Fibroblast of pulmonary artery (primary cell): ENCODE data around the gene GALK1.
"Not testable (repeated sequence)": the region's sequence is repeated elsewhere in the genome, so short reads cannot be mapped to it uniquely, and the experiment has no call there.

Experiments used
- DNase-seq: peaks from one replicate; pipeline ENCODE4 v3.0.0-alpha.2; 2010; ENCODE audit warnings: low read depth
- H3K4me3 ChIP-seq: replicated peaks from 2 replicates; pipeline ENCODE4 v1.5.1; 2011; ENCODE audit warnings: low read depth, mild to moderate bottlenecking, control low read depth, low read length, moderate library complexity
- TF ChIP-seq, protein P1 (sequence below): IDR thresholded peaks from 2 replicates; pipeline ENCODE4 v1.5.1; 2011; ENCODE audit warnings: mild to moderate bottlenecking, control low read depth, low read length, inconsistent platforms; ENCODE audit errors: missing control alignments

Gene GALK1

DNA sequence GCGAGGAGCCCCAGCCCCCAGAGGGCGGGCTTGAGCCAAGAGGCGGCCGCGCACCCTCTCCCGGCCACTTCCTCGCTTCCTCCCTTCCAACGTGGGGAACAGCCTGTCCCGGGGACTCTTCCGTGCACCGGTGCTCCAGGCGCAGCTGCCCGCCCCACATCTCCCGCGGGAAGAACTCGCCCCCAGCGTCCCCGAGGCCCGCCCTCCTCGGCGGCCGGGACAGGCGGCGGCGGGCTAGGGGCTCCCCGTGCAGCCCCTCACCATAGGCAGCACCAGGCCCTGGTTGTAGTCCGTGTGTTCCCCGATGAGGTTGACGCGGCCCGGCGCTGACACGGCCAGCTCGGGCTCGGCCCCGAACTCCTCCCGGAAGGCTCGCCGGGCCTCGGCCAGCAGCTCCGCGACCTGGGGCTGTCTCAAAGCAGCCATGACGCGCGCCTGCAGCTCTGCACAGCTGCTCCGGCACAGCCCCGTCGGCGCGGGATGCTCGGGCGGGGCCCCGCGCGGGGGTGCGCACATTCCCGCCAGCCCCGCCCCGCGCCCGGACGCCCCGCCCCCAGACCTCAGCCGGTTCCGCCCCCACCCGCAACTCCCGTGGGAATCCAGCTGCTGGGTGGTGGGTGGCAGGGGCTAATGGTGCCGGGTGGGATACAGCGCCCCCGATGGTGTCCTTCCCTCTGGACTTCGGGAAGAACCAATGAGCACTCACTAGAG is at the start of gene GALK1:
TSS of gene GALK1 (minus strand) at position 482 of the 711 bp plus-strand sequence. CDS start at position 426, 56 bp downstream.
- H3K4me3 ChIP-seq = peak within 1 kb of the TSS; percentile 62
- peak; percentile 67 for DNase-seq
- TF ChIP-seq, protein P1, sequence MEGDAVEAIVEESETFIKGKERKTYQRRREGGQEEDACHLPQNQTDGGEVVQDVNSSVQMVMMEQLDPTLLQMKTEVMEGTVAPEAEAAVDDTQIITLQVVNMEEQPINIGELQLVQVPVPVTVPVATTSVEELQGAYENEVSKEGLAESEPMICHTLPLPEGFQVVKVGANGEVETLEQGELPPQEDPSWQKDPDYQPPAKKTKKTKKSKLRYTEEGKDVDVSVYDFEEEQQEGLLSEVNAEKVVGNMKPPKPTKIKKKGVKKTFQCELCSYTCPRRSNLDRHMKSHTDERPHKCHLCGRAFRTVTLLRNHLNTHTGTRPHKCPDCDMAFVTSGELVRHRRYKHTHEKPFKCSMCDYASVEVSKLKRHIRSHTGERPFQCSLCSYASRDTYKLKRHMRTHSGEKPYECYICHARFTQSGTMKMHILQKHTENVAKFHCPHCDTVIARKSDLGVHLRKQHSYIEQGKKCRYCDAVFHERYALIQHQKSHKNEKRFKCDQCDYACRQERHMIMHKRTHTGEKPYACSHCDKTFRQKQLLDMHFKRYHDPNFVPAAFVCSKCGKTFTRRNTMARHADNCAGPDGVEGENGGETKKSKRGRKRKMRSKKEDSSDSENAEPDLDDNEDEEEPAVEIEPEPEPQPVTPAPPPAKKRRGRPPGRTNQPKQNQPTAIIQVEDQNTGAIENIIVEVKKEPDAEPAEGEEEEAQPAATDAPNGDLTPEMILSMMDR = peak; percentile 57

DNA sequence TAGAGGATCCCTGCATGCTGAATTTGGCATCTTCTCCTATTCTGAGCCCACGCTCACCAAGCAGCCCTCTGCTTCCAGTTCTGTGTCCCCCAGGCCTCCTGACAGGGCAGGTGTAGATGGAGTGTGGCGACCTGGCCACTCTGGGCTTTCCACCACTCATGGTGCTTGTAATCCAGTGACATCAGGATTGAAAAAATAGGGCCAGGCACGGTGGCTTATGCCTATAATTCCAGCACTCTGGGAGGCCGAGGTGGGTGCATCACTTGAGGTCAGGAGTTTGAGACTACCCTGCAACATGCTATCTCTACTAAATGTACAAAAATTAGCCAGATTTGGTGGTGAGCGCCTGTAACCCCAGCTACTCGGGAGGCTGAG is 49.0 kb upstream of the GALK1 start:
- H3K4me3 ChIP-seq = no peak overlapping the region
- no peak for DNase-seq
- TF ChIP-seq, protein P1 = no peak

- DNase-seq = no peak
- TF ChIP-seq, protein P1 = no peak
- H3K4me3 ChIP-seq = no peak overlapping the region
These were observed 48.4 kb upstream of the GALK1 start for GRCh38 chr17:75813081-75814020.

- TF ChIP-seq, protein P1 = no peak
- no peak for DNase-seq
- H3K4me3 ChIP-seq = no peak overlapping the region
These were observed 47.4 kb upstream of the GALK1 start for GRCh38 chr17:75812096-75813013.

- TF ChIP-seq, protein P1 = no peak
- DNase-seq = no peak
- no peak overlapping the region for H3K4me3 ChIP-seq
These were observed 46.2 kb upstream of the GALK1 start for GRCh38 chr17:75811174-75811573.

DNA sequence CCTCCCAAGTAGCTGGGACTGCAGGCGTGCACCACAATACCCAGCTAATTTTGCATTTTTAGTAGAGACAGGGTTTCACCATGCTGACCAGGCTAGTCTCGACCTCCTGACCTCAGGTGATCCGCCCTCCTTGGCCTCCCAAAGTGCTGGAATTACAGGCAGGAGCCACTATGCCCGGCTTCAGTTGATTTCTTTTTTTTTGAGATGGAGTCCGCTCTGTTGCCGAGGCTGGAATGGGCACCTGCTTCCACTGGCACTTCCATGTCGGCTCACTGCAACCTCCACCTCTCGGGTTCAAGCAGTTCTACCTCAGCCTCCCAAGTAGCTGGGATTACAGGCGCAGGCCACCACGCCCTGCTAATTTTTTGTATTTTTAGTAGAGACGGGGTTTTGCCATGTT is 45.8 kb upstream of the GALK1 start:
- H3K4me3 ChIP-seq, DNase-seq: not testable (repeated sequence)
